ENCODE measurements around the gene KCNN4.
"Not testable (repeated sequence)": the region's sequence is repeated elsewhere in the genome, so short reads cannot be mapped to it uniquely, and the experiment has no call there.

Gene KCNN4

GRCh38 chr19:43798546-43799409, 18.0 kb upstream of the KCNN4 start:
- peak; percentile 41 for DNase-seq

GRCh38 chr19:43798026-43798545, 17.3 kb upstream of the KCNN4 start:
- no peak for DNase-seq

- DNase-seq, result no peak
These were observed 16.8 kb upstream of the KCNN4 start for GRCh38 chr19:43797556-43797955.

GRCh38 chr19:43797118-43797517, 16.3 kb upstream of the KCNN4 start:
- no peak for DNase-seq

- DNase-seq, result no peak
These were observed 9.8 kb upstream of the KCNN4 start for GRCh38 chr19:43790587-43790986.

- DNase-seq, result no peak
These were observed 8.3 kb upstream of the KCNN4 start for GRCh38 chr19:43789029-43789428.

GRCh38 chr19:43786665-43787064, 5.9 kb upstream of the KCNN4 start:
- DNase-seq, result no peak

- peak; percentile 26 for DNase-seq
These were observed 4.4 kb upstream of the KCNN4 start for GRCh38 chr19:43784981-43785808.

- peak; percentile 35 for DNase-seq
These were observed 3.6 kb upstream of the KCNN4 start for GRCh38 chr19:43784241-43784980.

- DNase-seq, result no peak
These were observed 2.9 kb upstream of the KCNN4 start for GRCh38 chr19:43783636-43784035.

- DNase-seq, result no peak
These were observed 2.0 kb upstream of the KCNN4 start for GRCh38 chr19:43782689-43783231.

GRCh38 chr19:43782311-43782660, 1.5 kb upstream of the KCNN4 start:
- no peak for DNase-seq

GRCh38 chr19:43781630-43782310, 997 bp upstream of the KCNN4 start:
- no peak for DNase-seq

GRCh38 chr19:43779820-43780219, 953 bp downstream of the KCNN4 start:
- no peak for DNase-seq

- no peak for DNase-seq
These were observed 1.5 kb downstream of the KCNN4 start for GRCh38 chr19:43779147-43779819.

GRCh38 chr19:43778651-43779050, 2.1 kb downstream of the KCNN4 start:
- no peak for DNase-seq

- peak; percentile 29 for DNase-seq
These were observed 3.5 kb downstream of the KCNN4 start for GRCh38 chr19:43777163-43777695.

GRCh38 chr19:43776286-43776685, 4.5 kb downstream of the KCNN4 start:
- no peak for DNase-seq

- no peak for DNase-seq
These were observed 5.4 kb downstream of the KCNN4 start for GRCh38 chr19:43775299-43775890.

- not testable (repeated sequence) for DNase-seq
These were observed 5.9 kb downstream of the KCNN4 start for GRCh38 chr19:43774940-43775258.

All from T-helper 9 cell (primary cell).